GM23248 (cell line): ENCODE data around the gene TXNRD1. TPM values are rescaled to one million over a fixed set of nuclear protein-coding genes. Genes with fewer than 3 reads are reported as not detected.

Source experiments
- DNase-seq: peaks from one replicate; pipeline ENCODE4 v3.0.0-alpha.2; 2015
- H2AFZ ChIP-seq: fragments of 200-600 bp; sonication (generic); 2 replicates; pipeline ENCODE4 v1.6.1; 2016; ENCODE audit warnings: antibody characterized with exemption
- H3F3A ChIP-seq: fragments of 200-600 bp; sonication (generic); 2 replicates; pipeline ENCODE4 v1.6.1; 2016; ENCODE audit warnings: mild to moderate bottlenecking, antibody characterized with exemption, mixed run types; ENCODE audit not compliant: insufficient read depth
- H3K27ac ChIP-seq: fragments of 200-600 bp; sonication (generic); 2 replicates; pipeline ENCODE4 v1.5.1; 2016; ENCODE audit warnings: mild to moderate bottlenecking
- H3K27me3 ChIP-seq: fragments of 200-600 bp; sonication (generic); replicated peaks from 2 replicates; pipeline ENCODE4 v1.6.1; 2016; ENCODE audit warnings: mild to moderate bottlenecking; ENCODE audit not compliant: insufficient read depth
- H3K36me3 ChIP-seq: fragments of 200-600 bp; sonication (generic); 2 replicates; pipeline ENCODE4 v1.6.1; 2016; ENCODE audit warnings: low read depth, mild to moderate bottlenecking
- H3K4me1 ChIP-seq: fragments of 200-600 bp; sonication (generic); 2 replicates; pipeline ENCODE4 v1.6.1; 2016; ENCODE audit warnings: mild to moderate bottlenecking; ENCODE audit not compliant: insufficient read depth
- H3K4me2 ChIP-seq: fragments of 200-600 bp; sonication (generic); one replicate; pipeline ENCODE4 v1.6.1; 2016; ENCODE audit warnings: mild to moderate bottlenecking; ENCODE audit not compliant: unreplicated experiment
- H3K4me3 ChIP-seq: fragments of 200-600 bp; sonication (generic); 2 replicates; pipeline ENCODE4 v1.5.1; 2016; ENCODE audit warnings: mild to moderate bottlenecking
- H3K79me2 ChIP-seq: fragments of 200-600 bp; sonication (generic); 2 replicates; pipeline ENCODE4 v1.6.1; 2016; ENCODE audit warnings: mild to moderate bottlenecking; ENCODE audit not compliant: insufficient read depth
- H3K9ac ChIP-seq: fragments of 200-600 bp; sonication (generic); 2 replicates; pipeline ENCODE4 v1.6.1; 2016; ENCODE audit warnings: mild to moderate bottlenecking
- H3K9me2 ChIP-seq: fragments of 200-600 bp; sonication (generic); 2 replicates; pipeline ENCODE4 v1.6.1; 2016; ENCODE audit warnings: mixed run types, mild to moderate bottlenecking, moderate library complexity; ENCODE audit not compliant: insufficient read depth
- H3K9me3 ChIP-seq: fragments of 200-600 bp; sonication (generic); one replicate; pipeline ENCODE4 v1.6.1; 2017; ENCODE audit warnings: low read depth
- H4K20me1 ChIP-seq: fragments of 200-600 bp; sonication (generic); 2 replicates; pipeline ENCODE4 v1.6.0; 2016; ENCODE audit not compliant: insufficient read depth
- EZH2 ChIP-seq: fragments of 200-600 bp; sonication (generic); IDR thresholded peaks from 2 replicates; pipeline ENCODE4 v1.6.1; 2018; ENCODE audit warnings: antibody characterized with exemption, mild to moderate bottlenecking; ENCODE audit not compliant: insufficient read depth, poor library complexity, severe bottlenecking
- EZH2phosphoT487 ChIP-seq: fragments of 200-600 bp; sonication (generic); IDR thresholded peaks from 2 replicates; pipeline ENCODE4 v1.6.1; 2018; ENCODE audit warnings: antibody characterized with exemption, moderate library complexity, mild to moderate bottlenecking, low read depth; ENCODE audit not compliant: insufficient read depth
- WGBS, 2 experiments: methylation state at CpG; one replicate each; pipeline ENCODE4 v1.1.6; 2015 to 2017; ENCODE audit warnings: low lambda C conversion rate in 2 of 2, low coverage in 1 of 2; ENCODE audit errors: missing lambda C conversion rate in 2 of 2; 5-methylcytosine and 5-hydroxymethylcytosine counted together
- in situ Hi-C: fragments of 300-500 bp; cut with MboI; formaldehyde crosslinking; loops from 2 replicates; pipeline ENCODE4 v1.15.0; 2020
- polyA plus RNA-seq: library from polyadenylated mRNA; unstranded; fragments of >200 nt; fragmentation: Nextera tagmentation; extraction: Ambion mirVana; gene quantifications from 2 replicates; pipeline ENCODE4 v1.2.1, GENCODE V29; 2016
- total RNA-seq: library from RNA; depleted of rRNA; stranded (reverse); fragments of >200 nt; shearing (Covaris generic); gene quantifications from 2 replicates; pipeline ENCODE4 v1.2.3, GENCODE V29; 2014

The TXNRD1 gene
- total and polyA plus RNA-seq, 2 experiments from 2014 or later, result 255 to 477 TPM

- Histone ChIP-seq H3K27ac (peak overlapping the region; percentile 85), H3K79me2 (no peaks in the 10 kb centered on the region), H3K4me1 (peaks cover 44% of the 10 kb centered on the region), H3K9ac (peak overlapping the region; percentile 59), H3K27me3 (no peaks in the 10 kb centered on the region), H3K9me2 (no peaks in the 10 kb centered on the region), H3K36me3 (no peaks in the 10 kb centered on the region), H3K4me2 (peak overlapping the region; percentile 81), H2AFZ (peak overlapping the region; percentile 55), H3K9me3 (no peaks in the 10 kb centered on the region), H3K4me3 (peak overlapping the region; percentile 39), H4K20me1 (no peaks in the 10 kb centered on the region), H3F3A (peaks cover 37% of the 10 kb centered on the region)
- TF ChIP-seq EZH2phosphoT487 (no peak), EZH2 (no peak)
- peak; percentile 29 for DNase-seq
- in situ Hi-C loops, result no loop called here
- WGBS, 2 experiments, result 94 to 100% methylated on average over 1 of the region's 1 CpG
Observed at GRCh38 chr12:104280111-104280510, 64.5 kb downstream of the TXNRD1 start.

GRCh38 chr12:104280717-104281458, 65.3 kb downstream of the TXNRD1 start:
- 68 to 74% methylated on average over 4 of the region's 4 CpGs for WGBS, 2 experiments
- DNase-seq, result peak; percentile 92
- Histone ChIP-seq H3K9ac (peak overlapping the region; percentile 59), H3K27me3 (no peaks in the 10 kb centered on the region), H3K4me2 (peak overlapping the region; percentile 81), H3K4me1 (peaks cover 51% of the 10 kb centered on the region), H3K9me3 (no peaks in the 10 kb centered on the region), H3K79me2 (no peaks in the 10 kb centered on the region), H4K20me1 (no peaks in the 10 kb centered on the region), H3F3A (peaks cover 45% of the 10 kb centered on the region), H2AFZ (peak overlapping the region; percentile 55), H3K4me3 (peak overlapping the region; percentile 39), H3K27ac (peak overlapping the region; percentile 85), H3K9me2 (no peaks in the 10 kb centered on the region), H3K36me3 (no peaks in the 10 kb centered on the region)
- TF ChIP-seq EZH2, result no peak
- no peak for TF ChIP-seq EZH2phosphoT487
- in situ Hi-C loops, result no loop called here

- Histone ChIP-seq H2AFZ (no peak overlapping the region), H3F3A (peaks cover 52% of the 10 kb centered on the region), H3K4me3 (no peak overlapping the region), H3K79me2 (no peaks in the 10 kb centered on the region), H3K27me3 (no peaks in the 10 kb centered on the region), H4K20me1 (no peaks in the 10 kb centered on the region), H3K9me3 (no peaks in the 10 kb centered on the region), H3K27ac (peak overlapping the region; percentile 85), H3K9me2 (no peaks in the 10 kb centered on the region), H3K4me1 (peaks cover 59% of the 10 kb centered on the region), H3K9ac (peak overlapping the region; percentile 24; the same call in 1 of the 2 replicates), H3K36me3 (no peaks in the 10 kb centered on the region), H3K4me2 (no peak overlapping the region)
- TF ChIP-seq EZH2, result no peak
- TF ChIP-seq EZH2phosphoT487, result no peak
- WGBS, 2 experiments, result 82 to 84% methylated on average over 5 of the region's 5 CpGs
- in situ Hi-C loops, result no loop called here
- DNase-seq, result peak; percentile 31
Observed at GRCh38 chr12:104281636-104282035, 66.1 kb downstream of the TXNRD1 start.

- no peaks in the 10 kb centered on the region for H3K27me3 ChIP-seq
- DNase-seq, result peak; percentile 45
- no peak overlapping the region for H3K4me3 ChIP-seq
- no peaks in the 10 kb centered on the region for H3K36me3 ChIP-seq
- TF ChIP-seq EZH2phosphoT487, result no peak
- TF ChIP-seq EZH2, result no peak
- no peaks in the 10 kb centered on the region for H3K9me3 ChIP-seq
- H3K27ac ChIP-seq, result peak overlapping the region; percentile 85
- H3K4me2 ChIP-seq, result no peak overlapping the region
- peaks cover 59% of the 10 kb centered on the region for H3K4me1 ChIP-seq
- no peaks in the 10 kb centered on the region for H3K9me2 ChIP-seq
- peaks cover 52% of the 10 kb centered on the region for H3F3A ChIP-seq
- peak overlapping the region; percentile 26; the same call in 1 of the 2 replicates for H2AFZ ChIP-seq
- H4K20me1 ChIP-seq, result no peaks in the 10 kb centered on the region
- H3K79me2 ChIP-seq, result peaks cover 2% of the 10 kb centered on the region
- peak overlapping the region; percentile 24 for H3K9ac ChIP-seq
- in situ Hi-C loops, result no loop called here
Observed at GRCh38 chr12:104282109-104282508, 66.5 kb downstream of the TXNRD1 start.
